Chondrocyte (in vitro differentiated cells): ENCODE measurements around the gene FSIP1. TPM values are rescaled to one million over a fixed set of nuclear protein-coding genes. Genes with fewer than 3 reads are reported as not detected.
A peak's percentile ranks its signal among the peaks of the same experiment; 100 is the strongest.

ENCODE experiments used
- DNase-seq: peaks from one replicate; pipeline ENCODE4 v3.0.0; 2021; ENCODE audit warnings: mixed read lengths, low spot score
- H3K27ac Mint-ChIP-seq: one replicate; pipeline ENCODE4 v1.8.0; 2021; ENCODE audit warnings: mild to moderate bottlenecking, moderate library complexity, mixed read lengths; ENCODE audit not compliant: unreplicated experiment
- H3K27me3 Mint-ChIP-seq: 2 replicates; pipeline ENCODE4 v1.8.0; 2021; ENCODE audit warnings: low read depth, mixed read lengths
- H3K36me3 Mint-ChIP-seq: 2 replicates; pipeline ENCODE4 v1.8.0; 2021; ENCODE audit warnings: low read depth, mixed read lengths
- H3K4me1 Mint-ChIP-seq: 2 replicates; pipeline ENCODE4 v1.8.0; 2021; ENCODE audit warnings: low read depth, mild to moderate bottlenecking, mixed read lengths
- H3K4me3 Mint-ChIP-seq: one replicate; pipeline ENCODE4 v1.8.0; 2021; ENCODE audit warnings: mild to moderate bottlenecking, moderate library complexity, mixed read lengths; ENCODE audit not compliant: unreplicated experiment
- H3K9me3 Mint-ChIP-seq: 2 replicates; pipeline ENCODE4 v1.8.0; 2021; ENCODE audit warnings: low read depth, mixed read lengths
- total RNA-seq: library from RNA; stranded (reverse); gene quantifications from 3 replicates; pipeline ENCODE4 v1.2.1, GENCODE V29; 2021
- TF ChIP-seq, protein P1 (sequence below): fragments of 200-600 bp; sonication (generic); IDR thresholded peaks from 2 replicates; pipeline ENCODE4 v1.5.0; 2021; ENCODE audit warnings: antibody characterized with exemption, mild to moderate bottlenecking, moderate library complexity

Gene FSIP1
- total RNA-seq, 1 donor from 2014 or later = 0.40 TPM

DNA sequence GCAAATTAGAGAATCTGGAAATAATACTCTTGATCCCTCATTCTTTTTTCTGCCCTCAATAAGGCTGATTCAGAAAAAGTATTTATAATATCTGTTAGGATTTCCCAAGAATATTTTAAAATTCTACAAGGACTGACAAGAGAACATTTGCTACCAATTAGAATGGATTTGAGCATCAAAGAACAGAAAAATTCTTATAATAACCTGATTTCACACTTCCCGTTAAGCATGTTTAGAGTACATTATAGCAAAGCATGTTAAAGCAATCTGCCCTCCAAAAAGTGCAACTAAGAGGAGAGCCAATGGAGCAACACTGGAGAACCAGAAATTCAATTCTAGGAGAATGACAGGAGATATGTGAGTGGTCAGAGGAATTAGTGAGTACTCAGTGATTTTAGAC, 144.6 kb downstream of the FSIP1 start:
- H3K4me3 Mint-ChIP-seq = no peak overlapping the region
- H3K4me1 Mint-ChIP-seq = peaks cover 27% of the 10 kb centered on the region
- no peak overlapping the region for H3K27ac Mint-ChIP-seq
- no peak for DNase-seq
- TF ChIP-seq, protein P1, sequence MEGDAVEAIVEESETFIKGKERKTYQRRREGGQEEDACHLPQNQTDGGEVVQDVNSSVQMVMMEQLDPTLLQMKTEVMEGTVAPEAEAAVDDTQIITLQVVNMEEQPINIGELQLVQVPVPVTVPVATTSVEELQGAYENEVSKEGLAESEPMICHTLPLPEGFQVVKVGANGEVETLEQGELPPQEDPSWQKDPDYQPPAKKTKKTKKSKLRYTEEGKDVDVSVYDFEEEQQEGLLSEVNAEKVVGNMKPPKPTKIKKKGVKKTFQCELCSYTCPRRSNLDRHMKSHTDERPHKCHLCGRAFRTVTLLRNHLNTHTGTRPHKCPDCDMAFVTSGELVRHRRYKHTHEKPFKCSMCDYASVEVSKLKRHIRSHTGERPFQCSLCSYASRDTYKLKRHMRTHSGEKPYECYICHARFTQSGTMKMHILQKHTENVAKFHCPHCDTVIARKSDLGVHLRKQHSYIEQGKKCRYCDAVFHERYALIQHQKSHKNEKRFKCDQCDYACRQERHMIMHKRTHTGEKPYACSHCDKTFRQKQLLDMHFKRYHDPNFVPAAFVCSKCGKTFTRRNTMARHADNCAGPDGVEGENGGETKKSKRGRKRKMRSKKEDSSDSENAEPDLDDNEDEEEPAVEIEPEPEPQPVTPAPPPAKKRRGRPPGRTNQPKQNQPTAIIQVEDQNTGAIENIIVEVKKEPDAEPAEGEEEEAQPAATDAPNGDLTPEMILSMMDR = no peak
- no peaks in the 10 kb centered on the region for H3K36me3 Mint-ChIP-seq
- no peaks in the 10 kb centered on the region for H3K27me3 Mint-ChIP-seq
- no peaks in the 10 kb centered on the region for H3K9me3 Mint-ChIP-seq

DNA sequence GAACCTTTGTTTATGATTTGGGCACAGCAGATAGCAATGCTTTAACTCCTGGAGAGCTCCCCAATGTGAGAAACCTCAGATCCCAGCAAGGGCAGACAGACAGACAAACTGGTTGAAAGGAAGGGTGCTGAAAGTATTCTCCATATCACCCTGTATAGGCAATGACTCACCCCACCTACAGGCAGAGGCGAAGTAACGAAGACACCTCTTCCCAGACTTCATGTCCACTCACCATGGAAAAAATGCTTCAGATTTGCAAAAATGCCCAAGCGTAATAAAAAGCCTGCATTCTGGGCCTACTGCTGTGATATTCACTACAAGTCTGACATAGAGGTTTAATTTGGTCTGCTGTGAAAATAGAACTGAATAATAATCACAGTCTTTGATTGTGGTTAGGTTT, 151.3 kb downstream of the FSIP1 start:
- Mint-ChIP-seq H3K36me3 (no peaks in the 10 kb centered on the region), H3K9me3 (no peaks in the 10 kb centered on the region), H3K4me3 (no peak overlapping the region), H3K27me3 (no peaks in the 10 kb centered on the region), H3K27ac (peak overlapping the region; percentile 80), H3K4me1 (peaks cover 43% of the 10 kb centered on the region)
- TF ChIP-seq, protein P1 = no peak
- no peak for DNase-seq

DNA sequence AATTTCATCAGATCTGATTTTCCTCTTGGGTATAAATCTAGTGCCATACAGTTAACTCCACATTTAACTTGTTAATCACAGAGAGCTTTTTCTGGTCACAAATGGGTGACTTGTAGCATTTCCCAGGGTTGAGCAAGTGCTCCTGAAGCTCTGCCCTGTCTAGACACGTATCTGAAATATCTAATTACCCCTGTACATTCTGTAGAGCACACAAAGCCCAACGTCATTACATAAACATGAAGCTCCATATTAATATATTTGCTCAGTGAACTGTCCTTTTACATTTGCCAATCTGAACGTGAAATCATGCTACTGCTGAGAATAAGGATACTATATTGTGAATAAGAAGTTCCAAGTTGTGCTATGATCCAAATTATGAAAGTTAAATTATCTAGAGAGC, 152.7 kb downstream of the FSIP1 start:
- no peaks in the 10 kb centered on the region for H3K9me3 Mint-ChIP-seq
- no peaks in the 10 kb centered on the region for H3K36me3 Mint-ChIP-seq
- peaks cover 57% of the 10 kb centered on the region for H3K4me1 Mint-ChIP-seq
- H3K4me3 Mint-ChIP-seq = no peak overlapping the region
- H3K27ac Mint-ChIP-seq = peak overlapping the region; percentile 76
- DNase-seq = no peak
- H3K27me3 Mint-ChIP-seq = no peaks in the 10 kb centered on the region
- TF ChIP-seq, protein P1 = no peak

DNA sequence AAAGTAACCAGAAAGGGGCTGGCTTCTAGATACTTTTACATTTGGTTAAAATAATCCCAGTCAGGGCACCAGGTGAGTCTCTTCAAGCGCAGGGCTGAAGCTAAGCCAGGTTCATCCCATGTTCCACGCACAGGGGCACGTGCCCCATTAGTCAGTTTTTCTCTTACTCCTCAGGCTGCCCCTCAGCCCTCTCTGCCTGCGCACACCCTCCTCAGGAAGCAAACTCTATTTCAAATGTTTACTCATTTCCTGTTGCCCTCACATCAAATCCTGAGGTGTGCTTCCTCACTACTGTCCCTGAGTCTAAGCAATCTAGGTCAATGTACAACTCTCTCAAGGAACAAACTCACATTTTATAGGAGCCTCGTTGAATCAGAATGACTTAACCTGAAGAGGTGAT, 153.3 kb downstream of the FSIP1 start:
- DNase-seq = no peak
- no peaks in the 10 kb centered on the region for H3K27me3 Mint-ChIP-seq
- TF ChIP-seq, protein P1 = no peak
- no peak overlapping the region for H3K4me3 Mint-ChIP-seq
- no peaks in the 10 kb centered on the region for H3K9me3 Mint-ChIP-seq
- no peaks in the 10 kb centered on the region for H3K36me3 Mint-ChIP-seq
- peak overlapping the region; percentile 76 for H3K27ac Mint-ChIP-seq
- peaks cover 63% of the 10 kb centered on the region for H3K4me1 Mint-ChIP-seq

DNA sequence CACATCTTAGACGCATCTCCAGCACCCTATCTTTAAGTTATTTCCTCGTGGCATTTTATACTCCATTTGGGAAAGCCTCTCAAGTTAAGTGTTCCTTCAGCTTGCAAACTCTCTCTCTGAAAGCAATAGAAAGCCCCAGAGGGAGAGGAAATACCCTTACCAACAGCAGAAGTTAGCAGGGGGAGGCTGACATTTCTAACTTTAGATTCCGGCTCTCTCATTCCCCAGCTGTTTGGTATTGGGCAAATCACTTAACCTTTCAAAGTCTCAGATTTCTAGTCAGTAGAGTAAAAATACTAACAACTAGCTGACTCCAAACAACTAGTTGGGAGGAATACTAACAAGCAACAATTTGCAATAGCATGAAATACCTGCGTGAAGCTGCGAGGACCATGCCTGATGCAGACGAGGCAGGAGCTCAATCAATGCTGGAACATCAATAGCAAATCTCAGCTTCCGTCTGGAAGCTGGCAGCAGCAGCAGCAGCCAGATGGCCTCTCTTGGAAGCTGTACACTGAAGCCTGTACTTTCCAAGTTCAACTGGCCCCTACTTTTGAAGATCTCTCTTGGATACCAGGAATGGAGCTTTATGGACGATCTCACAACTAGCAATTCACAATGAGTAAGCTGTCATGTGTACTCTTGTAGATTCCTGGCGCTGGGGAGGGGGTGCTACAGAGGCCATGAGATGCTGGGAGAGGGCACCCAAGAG, 153.9 kb downstream of the FSIP1 start:
- TF ChIP-seq, protein P1 = no peak
- DNase-seq = no peak
- H3K4me3 Mint-ChIP-seq = no peak overlapping the region
- H3K27ac Mint-ChIP-seq = peak overlapping the region; percentile 76
- no peaks in the 10 kb centered on the region for H3K27me3 Mint-ChIP-seq
- no peaks in the 10 kb centered on the region for H3K9me3 Mint-ChIP-seq
- peaks cover 64% of the 10 kb centered on the region for H3K4me1 Mint-ChIP-seq
- H3K36me3 Mint-ChIP-seq = no peaks in the 10 kb centered on the region
